ENCODE measurements around the gene EYS.
A peak's percentile ranks its signal among the peaks of the same experiment; 100 is the strongest.
"Not testable (repeated sequence)": the region's sequence is repeated elsewhere in the genome, so short reads cannot be mapped to it uniquely, and the experiment has no call there.

Gene EYS

DNA sequence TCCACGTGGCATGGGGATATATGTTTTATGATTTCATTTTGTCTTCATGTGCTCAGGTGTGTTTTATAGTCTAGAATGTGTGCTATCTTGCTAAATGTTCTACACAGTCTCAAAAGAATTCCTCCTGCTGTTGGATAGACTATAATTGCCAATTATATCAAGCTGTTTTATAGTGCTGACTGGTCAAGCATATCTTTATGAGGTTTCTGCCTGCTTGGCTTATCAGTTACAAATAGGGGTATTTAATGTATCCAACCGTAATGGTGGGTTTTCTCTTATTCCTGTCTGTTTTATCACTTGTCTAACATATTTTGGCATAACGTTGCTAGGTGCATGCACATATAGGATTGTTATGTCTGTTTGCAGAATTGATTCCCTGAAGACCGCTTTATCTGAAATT is 201.3 kb downstream of the EYS start:
- no peak overlapping the region for H3K9ac ChIP-seq (ENCODE audit: low read length)
- no peaks in the 10 kb centered on the region for H3K27me3 ChIP-seq (replicated peaks; ENCODE audit: insufficient read depth, low read length)
- H3K27ac ChIP-seq (ENCODE audit: low read length) = no peak overlapping the region
- no peaks in the 10 kb centered on the region for H3K79me2 ChIP-seq (ENCODE audit: low read length)
- peak overlapping the region; percentile 37 for H3K4me2 ChIP-seq (ENCODE audit: low read depth, low read length)
- DNase-seq = no peak
- H3K9me2 ChIP-seq (replicated peaks; ENCODE audit: insufficient read depth, low read length) = no peaks in the 10 kb centered on the region
- no peaks in the 10 kb centered on the region for H3K4me1 ChIP-seq (ENCODE audit: low read length)
- no peaks in the 10 kb centered on the region for H3K9me3 ChIP-seq (replicated peaks; ENCODE audit: insufficient read depth, low read length)
- H2AFZ ChIP-seq (ENCODE audit: low read length) = peak overlapping the region; percentile 52
- no peaks in the 10 kb centered on the region for H4K20me1 ChIP-seq (ENCODE audit: insufficient read depth, low read length)
- no peak for TF ChIP-seq CTCF (IDR thresholded peaks at IDR 0.05; ENCODE audit: low read length)
- no peak for TF ChIP-seq EZH2phosphoT487 (IDR thresholded peaks at IDR 0.05; ENCODE audit: low read length)
- TF ChIP-seq EZH2 (optimal IDR thresholded peaks at IDR 0.05; ENCODE audit: low read depth, low read length) = no peak
- H3K4me3 ChIP-seq (ENCODE audit: low read length) = no peak overlapping the region; the same call in 1 of the 2 replicates
- H3K36me3 ChIP-seq (replicated peaks; ENCODE audit: insufficient read depth, low read length) = no peaks in the 10 kb centered on the region
- no peaks in the 10 kb centered on the region for H3F3A ChIP-seq (ENCODE audit: insufficient read depth, low read length)

GRCh38 chr6:65501045-65501444 is 206.0 kb downstream of the EYS start:
- DNase-seq = no peak
- H3K9ac ChIP-seq (ENCODE audit: low read length) = no peak overlapping the region
- H3K4me2 ChIP-seq (ENCODE audit: low read depth, low read length) = no peak overlapping the region
- no peaks in the 10 kb centered on the region for H3K9me2 ChIP-seq (replicated peaks; ENCODE audit: insufficient read depth, low read length)
- no peaks in the 10 kb centered on the region for H3F3A ChIP-seq (ENCODE audit: insufficient read depth, low read length)
- no peak for TF ChIP-seq CTCF (IDR thresholded peaks at IDR 0.05; ENCODE audit: low read length)
- no peak for TF ChIP-seq EZH2phosphoT487 (IDR thresholded peaks at IDR 0.05; ENCODE audit: low read length)
- TF ChIP-seq EZH2 (optimal IDR thresholded peaks at IDR 0.05; ENCODE audit: low read depth, low read length) = no peak
- H3K36me3 ChIP-seq (replicated peaks; ENCODE audit: insufficient read depth, low read length) = no peaks in the 10 kb centered on the region
- H4K20me1 ChIP-seq (ENCODE audit: insufficient read depth, low read length) = no peaks in the 10 kb centered on the region
- H3K4me3 ChIP-seq (ENCODE audit: low read length) = no peak overlapping the region
- no peaks in the 10 kb centered on the region for H3K9me3 ChIP-seq (replicated peaks; ENCODE audit: insufficient read depth, low read length)
- no peaks in the 10 kb centered on the region for H3K27me3 ChIP-seq (replicated peaks; ENCODE audit: insufficient read depth, low read length)
- no peak overlapping the region for H3K27ac ChIP-seq (ENCODE audit: low read length)
- H3K79me2 ChIP-seq (ENCODE audit: low read length) = no peaks in the 10 kb centered on the region
- H2AFZ ChIP-seq (ENCODE audit: low read length) = no peak overlapping the region
- H3K4me1 ChIP-seq (ENCODE audit: low read length) = no peaks in the 10 kb centered on the region

- not testable (repeated sequence) for H3K27ac ChIP-seq (ENCODE audit: low read length); H3K4me2 ChIP-seq (ENCODE audit: low read depth, low read length); H2AFZ ChIP-seq (ENCODE audit: low read length); H3K9me2 ChIP-seq (replicated peaks; ENCODE audit: insufficient read depth, low read length); H3K4me1 ChIP-seq (ENCODE audit: low read length); DNase-seq; H3K9ac ChIP-seq (ENCODE audit: low read length); H4K20me1 ChIP-seq (ENCODE audit: insufficient read depth, low read length); H3K4me3 ChIP-seq (ENCODE audit: low read length); H3K27me3 ChIP-seq (replicated peaks; ENCODE audit: insufficient read depth, low read length); H3K79me2 ChIP-seq (ENCODE audit: low read length); H3K36me3 ChIP-seq (replicated peaks; ENCODE audit: insufficient read depth, low read length); H3F3A ChIP-seq (ENCODE audit: insufficient read depth, low read length); H3K9me3 ChIP-seq (replicated peaks; ENCODE audit: insufficient read depth, low read length)
Measured at GRCh38 chr6:65483652-65484051, 223.4 kb downstream of the EYS start.

DNA sequence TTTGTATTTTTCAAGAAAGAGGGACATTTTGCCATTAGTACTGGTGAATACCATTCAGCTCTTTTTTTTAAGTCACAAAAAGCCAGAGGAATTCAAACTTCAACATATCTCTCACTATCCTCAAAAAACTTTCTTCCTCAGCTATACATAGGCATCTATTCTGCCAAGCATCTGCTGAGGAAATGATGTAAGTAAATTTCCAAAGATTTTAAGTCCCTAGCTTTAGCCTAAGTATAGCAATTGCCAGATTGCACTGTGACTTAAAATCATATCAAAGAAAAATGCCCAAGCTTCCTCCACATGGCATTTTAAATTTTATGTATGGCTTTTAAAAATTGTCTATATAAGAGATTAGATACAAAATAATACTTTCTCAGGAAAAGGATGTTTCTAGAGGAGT is 237.4 kb downstream of the EYS start:
- Histone ChIP-seq H3K9me3 (replicated peaks; ENCODE audit: insufficient read depth, low read length) (no peaks in the 10 kb centered on the region), H3F3A (ENCODE audit: insufficient read depth, low read length) (no peaks in the 10 kb centered on the region), H3K27ac (ENCODE audit: low read length) (no peak overlapping the region), H3K27me3 (replicated peaks; ENCODE audit: insufficient read depth, low read length) (no peaks in the 10 kb centered on the region), H3K4me2 (ENCODE audit: low read depth, low read length) (no peak overlapping the region), H3K4me1 (ENCODE audit: low read length) (no peaks in the 10 kb centered on the region), H4K20me1 (ENCODE audit: insufficient read depth, low read length) (no peaks in the 10 kb centered on the region), H3K9ac (ENCODE audit: low read length) (no peak overlapping the region), H3K9me2 (replicated peaks; ENCODE audit: insufficient read depth, low read length) (no peaks in the 10 kb centered on the region), H3K4me3 (ENCODE audit: low read length) (no peak overlapping the region), H3K36me3 (replicated peaks; ENCODE audit: insufficient read depth, low read length) (no peaks in the 10 kb centered on the region), H3K79me2 (ENCODE audit: low read length) (no peaks in the 10 kb centered on the region), H2AFZ (ENCODE audit: low read length) (no peak overlapping the region)
- TF ChIP-seq CTCF (IDR thresholded peaks at IDR 0.05; ENCODE audit: low read length) (no peak), EZH2 (optimal IDR thresholded peaks at IDR 0.05; ENCODE audit: low read depth, low read length) (no peak), EZH2phosphoT487 (IDR thresholded peaks at IDR 0.05; ENCODE audit: low read length) (no peak)
- no peak for DNase-seq

All from MM.1S (cell line).